ENCODE data around the gene MYL12B.
"Not testable (repeated sequence)": the region's sequence is repeated elsewhere in the genome, so short reads cannot be mapped to it uniquely, and the experiment has no call there.

Gene MYL12B

DNA sequence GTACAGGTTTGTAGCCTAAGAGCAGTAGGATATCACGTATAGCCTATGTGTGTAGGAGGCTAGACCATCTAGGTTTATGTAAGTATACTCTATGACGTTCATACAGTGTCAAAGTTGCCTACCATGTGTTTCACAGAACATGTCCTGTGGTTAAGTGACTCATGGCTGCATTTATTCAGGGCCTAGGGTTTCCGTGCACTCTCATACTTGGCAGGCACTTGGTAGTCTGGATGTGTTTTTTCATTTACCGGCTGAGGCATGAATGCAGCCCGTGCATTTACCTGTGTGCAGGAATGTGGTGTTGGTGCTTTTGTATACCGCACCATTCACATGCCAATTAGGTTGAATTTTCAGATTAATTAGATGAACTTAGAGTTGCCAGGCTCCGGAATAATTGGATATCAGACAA lies 43.4 kb downstream of the MYL12B start:
- Histone ChIP-seq H3K4me1 (ENCODE audit: insufficient read depth, insufficient read length) (no peaks in the 10 kb centered on the region), H3K9me3 (ENCODE audit: insufficient read depth, low read length) (no peaks in the 10 kb centered on the region), H3K9ac (ENCODE audit: insufficient read length, low read depth) (no peak overlapping the region), H3K4me3 (ENCODE audit: insufficient read length, low read depth) (no peak overlapping the region), H3K36me3 (ENCODE audit: insufficient read depth, insufficient read length, low read length) (no peaks in the 10 kb centered on the region), H3K27me3 (ENCODE audit: insufficient read depth, insufficient read length) (no peaks in the 10 kb centered on the region)
- no peak for DNase-seq (ENCODE audit: low read depth, low spot score)
- no peak for TF ChIP-seq SUZ12 (IDR thresholded peaks at IDR 0.05; ENCODE audit: extremely low read depth, insufficient read depth, insufficient read length)
- TF ChIP-seq ZNF274 (IDR thresholded peaks at IDR 0.05; ENCODE audit: low read depth, low read length) = no peak
- TF ChIP-seq YY1 (IDR thresholded peaks at IDR 0.05; ENCODE audit: insufficient read depth, insufficient read length) = no peak

DNA sequence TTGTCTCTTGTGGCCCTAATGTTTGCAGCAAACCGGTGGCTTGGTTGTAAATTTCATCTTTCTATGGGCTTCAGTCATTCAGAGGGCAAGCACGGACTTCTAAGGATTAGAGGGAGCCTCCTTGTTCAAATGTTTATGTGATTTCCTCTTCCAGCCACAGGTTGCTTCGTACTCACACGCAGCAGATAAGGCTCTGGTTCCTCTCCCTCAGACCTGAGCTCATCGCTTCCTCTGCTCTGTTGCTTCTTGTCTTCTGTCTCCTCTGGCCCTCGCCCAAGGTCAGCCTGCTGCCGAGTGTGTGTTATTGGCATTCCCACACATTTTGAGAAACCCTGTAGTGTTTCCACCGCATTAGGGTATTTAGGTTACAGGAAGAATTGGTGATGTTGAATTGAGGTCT lies 44.0 kb downstream of the MYL12B start:
- H3K27me3 ChIP-seq (ENCODE audit: insufficient read depth, insufficient read length) = no peaks in the 10 kb centered on the region
- no peaks in the 10 kb centered on the region for H3K4me1 ChIP-seq (ENCODE audit: insufficient read depth, insufficient read length)
- H3K4me3 ChIP-seq (ENCODE audit: insufficient read length, low read depth) = no peak overlapping the region
- no peaks in the 10 kb centered on the region for H3K36me3 ChIP-seq (ENCODE audit: insufficient read depth, insufficient read length, low read length)
- no peak for TF ChIP-seq YY1 (IDR thresholded peaks at IDR 0.05; ENCODE audit: insufficient read depth, insufficient read length)
- TF ChIP-seq SUZ12 (IDR thresholded peaks at IDR 0.05; ENCODE audit: extremely low read depth, insufficient read depth, insufficient read length) = no peak
- no peak for TF ChIP-seq ZNF274 (IDR thresholded peaks at IDR 0.05; ENCODE audit: low read depth, low read length)
- no peaks in the 10 kb centered on the region for H3K9me3 ChIP-seq (ENCODE audit: insufficient read depth, low read length)
- H3K9ac ChIP-seq (ENCODE audit: insufficient read length, low read depth) = no peak overlapping the region
- no peak for DNase-seq (ENCODE audit: low read depth, low spot score)

DNA sequence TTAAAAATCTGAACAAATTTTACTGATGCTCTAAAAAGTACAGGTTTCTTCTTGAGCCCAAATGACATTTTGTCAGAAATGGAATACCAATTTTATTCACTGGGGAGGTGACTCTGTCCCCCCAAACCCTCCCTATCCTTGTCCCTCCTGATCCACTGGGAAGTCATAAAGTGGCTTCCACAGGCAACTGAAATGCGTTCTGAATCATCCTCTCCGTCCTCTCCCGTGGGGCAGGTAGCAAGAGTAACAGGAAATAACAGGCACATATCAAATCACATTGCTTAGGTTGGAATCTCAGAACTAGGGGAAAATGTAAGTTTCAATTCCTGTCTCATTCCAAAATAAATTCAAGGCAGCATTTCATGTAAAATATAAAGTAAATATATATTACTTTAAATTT lies 44.5 kb downstream of the MYL12B start:
- no peaks in the 10 kb centered on the region for H3K9me3 ChIP-seq (ENCODE audit: insufficient read depth, low read length)
- H3K36me3 ChIP-seq (ENCODE audit: insufficient read depth, insufficient read length, low read length) = no peaks in the 10 kb centered on the region
- no peak overlapping the region for H3K9ac ChIP-seq (ENCODE audit: insufficient read length, low read depth)
- no peak overlapping the region for H3K4me3 ChIP-seq (ENCODE audit: insufficient read length, low read depth)
- H3K27me3 ChIP-seq (ENCODE audit: insufficient read depth, insufficient read length) = no peaks in the 10 kb centered on the region
- TF ChIP-seq SUZ12 (IDR thresholded peaks at IDR 0.05; ENCODE audit: extremely low read depth, insufficient read depth, insufficient read length) = no peak
- TF ChIP-seq YY1 (IDR thresholded peaks at IDR 0.05; ENCODE audit: insufficient read depth, insufficient read length) = no peak
- no peak for TF ChIP-seq ZNF274 (IDR thresholded peaks at IDR 0.05; ENCODE audit: low read depth, low read length)
- H3K4me1 ChIP-seq (ENCODE audit: insufficient read depth, insufficient read length) = no peaks in the 10 kb centered on the region
- DNase-seq (ENCODE audit: low read depth, low spot score) = no peak

DNA sequence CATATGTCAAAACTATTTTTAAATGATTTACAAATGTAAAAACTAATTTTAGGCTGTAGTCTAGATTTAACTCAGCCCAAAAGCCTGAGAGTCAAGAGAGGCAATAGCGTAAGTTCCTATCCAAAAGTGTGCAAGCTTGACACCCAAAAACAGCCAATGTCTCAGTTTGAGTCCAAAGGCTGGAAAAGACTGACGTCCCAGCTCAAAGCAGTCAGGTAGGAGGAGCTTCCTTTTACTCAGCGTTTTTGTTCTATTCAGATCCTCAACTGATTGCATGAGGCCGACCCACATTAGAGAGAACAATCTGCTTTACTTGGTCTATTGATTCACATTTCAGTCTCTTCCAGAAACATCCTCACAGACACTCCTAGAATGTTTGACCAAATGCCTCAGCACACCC lies 51.8 kb downstream of the MYL12B start:
- Histone ChIP-seq H3K4me3 (ENCODE audit: insufficient read length, low read depth) (no peak overlapping the region), H3K36me3 (ENCODE audit: insufficient read depth, insufficient read length, low read length) (no peaks in the 10 kb centered on the region), H3K4me1 (ENCODE audit: insufficient read depth, insufficient read length) (no peaks in the 10 kb centered on the region), H3K9me3 (ENCODE audit: insufficient read depth, low read length) (no peaks in the 10 kb centered on the region), H3K27me3 (ENCODE audit: insufficient read depth, insufficient read length) (no peaks in the 10 kb centered on the region), H3K9ac (ENCODE audit: insufficient read length, low read depth) (no peak overlapping the region)
- TF ChIP-seq YY1 (IDR thresholded peaks at IDR 0.05; ENCODE audit: insufficient read depth, insufficient read length) (no peak), ZNF274 (IDR thresholded peaks at IDR 0.05; ENCODE audit: low read depth, low read length) (no peak), SUZ12 (IDR thresholded peaks at IDR 0.05; ENCODE audit: extremely low read depth, insufficient read depth, insufficient read length) (no peak)
- DNase-seq (ENCODE audit: low read depth, low spot score) = no peak

DNA sequence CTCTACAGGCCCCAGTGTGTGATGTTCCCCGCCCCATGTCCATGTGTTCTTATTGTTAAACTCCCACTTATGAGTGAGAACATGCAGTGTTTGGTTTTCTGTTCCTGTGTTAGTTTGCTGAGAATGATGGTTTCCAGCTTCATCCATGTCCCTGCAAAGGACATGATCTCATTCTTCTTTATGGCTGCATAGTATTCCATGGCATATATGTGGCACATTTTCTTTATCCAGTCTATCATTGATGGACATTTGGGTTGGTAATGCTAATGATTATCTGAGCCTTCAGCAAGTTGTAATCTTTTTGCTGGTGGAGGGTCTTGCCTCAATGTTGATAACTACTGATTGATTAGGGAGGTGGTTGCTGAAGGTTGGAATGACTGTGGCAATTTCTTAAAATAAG lies 53.4 kb downstream of the MYL12B start:
- not testable (repeated sequence) for H3K4me1 ChIP-seq (ENCODE audit: insufficient read depth, insufficient read length); DNase-seq (ENCODE audit: low read depth, low spot score); H3K36me3 ChIP-seq (ENCODE audit: insufficient read depth, insufficient read length, low read length); H3K27me3 ChIP-seq (ENCODE audit: insufficient read depth, insufficient read length); H3K4me3 ChIP-seq (ENCODE audit: insufficient read length, low read depth); H3K9me3 ChIP-seq (ENCODE audit: insufficient read depth, low read length); H3K9ac ChIP-seq (ENCODE audit: insufficient read length, low read depth)

DNA sequence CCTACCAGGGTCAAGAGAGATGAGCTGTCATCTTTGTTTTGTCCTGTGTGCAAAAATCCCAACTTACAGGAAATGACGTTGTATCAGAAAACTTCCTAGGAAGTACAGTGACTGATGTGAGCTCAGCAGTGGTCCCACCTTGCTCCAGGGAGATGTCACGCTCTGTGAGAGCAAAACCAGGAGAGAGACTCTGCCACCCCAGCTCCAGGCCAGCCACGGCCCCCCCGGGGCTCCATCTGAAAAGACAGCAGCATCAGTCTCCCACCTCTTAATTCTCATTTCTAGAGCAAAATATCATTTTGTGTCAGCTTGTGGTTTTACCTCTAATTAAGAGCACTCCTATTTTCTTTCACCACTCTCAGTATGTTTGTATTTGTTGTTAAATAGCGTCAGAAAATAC lies 57.5 kb downstream of the MYL12B start:
- H3K4me3 ChIP-seq (ENCODE audit: insufficient read length, low read depth) = no peak overlapping the region
- H3K4me1 ChIP-seq (ENCODE audit: insufficient read depth, insufficient read length) = no peaks in the 10 kb centered on the region
- H3K9me3 ChIP-seq (ENCODE audit: insufficient read depth, low read length) = no peaks in the 10 kb centered on the region
- no peak overlapping the region for H3K9ac ChIP-seq (ENCODE audit: insufficient read length, low read depth)
- no peak for TF ChIP-seq ZNF274 (IDR thresholded peaks at IDR 0.05; ENCODE audit: low read depth, low read length)
- TF ChIP-seq YY1 (IDR thresholded peaks at IDR 0.05; ENCODE audit: insufficient read depth, insufficient read length) = no peak
- no peak for TF ChIP-seq SUZ12 (IDR thresholded peaks at IDR 0.05; ENCODE audit: extremely low read depth, insufficient read depth, insufficient read length)
- no peak for DNase-seq (ENCODE audit: low read depth, low spot score)
- H3K27me3 ChIP-seq (ENCODE audit: insufficient read depth, insufficient read length) = no peaks in the 10 kb centered on the region
- H3K36me3 ChIP-seq (ENCODE audit: insufficient read depth, insufficient read length, low read length) = no peaks in the 10 kb centered on the region

DNA sequence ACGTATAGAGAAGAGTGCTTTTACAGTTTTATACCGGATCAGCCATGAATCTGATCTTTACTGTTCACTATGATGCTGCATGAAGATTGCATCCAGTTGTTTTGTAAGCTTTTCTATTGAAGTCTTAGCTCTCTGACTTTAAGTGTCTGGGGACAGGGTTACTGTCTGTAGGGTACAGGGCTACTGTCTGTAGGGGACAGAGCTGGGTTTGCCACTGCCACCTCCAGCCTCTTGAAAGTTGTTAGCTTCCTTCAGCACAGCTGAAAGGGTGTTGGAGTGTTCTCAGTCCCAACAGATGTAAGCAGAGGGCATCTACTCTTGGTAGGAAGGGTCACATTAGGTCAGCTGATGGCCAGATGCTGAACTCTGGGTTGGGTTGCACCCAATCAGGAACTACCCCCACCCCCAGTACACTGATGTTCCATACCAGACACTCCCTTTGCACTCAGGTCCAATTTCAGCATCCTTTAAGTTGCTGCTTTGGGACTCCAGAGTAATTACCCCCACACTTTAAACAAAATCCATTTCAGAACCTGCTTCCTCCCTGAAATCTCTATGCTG lies 58.0 kb downstream of the MYL12B start:
- Histone ChIP-seq H3K4me1 (ENCODE audit: insufficient read depth, insufficient read length) (no peaks in the 10 kb centered on the region), H3K27me3 (ENCODE audit: insufficient read depth, insufficient read length) (no peaks in the 10 kb centered on the region), H3K4me3 (ENCODE audit: insufficient read length, low read depth) (no peak overlapping the region), H3K9ac (ENCODE audit: insufficient read length, low read depth) (no peak overlapping the region), H3K36me3 (ENCODE audit: insufficient read depth, insufficient read length, low read length) (no peaks in the 10 kb centered on the region), H3K9me3 (ENCODE audit: insufficient read depth, low read length) (no peaks in the 10 kb centered on the region)
- no peak for DNase-seq (ENCODE audit: low read depth, low spot score)
- TF ChIP-seq YY1 (IDR thresholded peaks at IDR 0.05; ENCODE audit: insufficient read depth, insufficient read length) = no peak
- TF ChIP-seq SUZ12 (IDR thresholded peaks at IDR 0.05; ENCODE audit: extremely low read depth, insufficient read depth, insufficient read length) = no peak
- no peak for TF ChIP-seq ZNF274 (IDR thresholded peaks at IDR 0.05; ENCODE audit: low read depth, low read length)
